Mucosa of descending colon (tissue), 3 donors: ENCODE data around the gene RDX. TPM values are rescaled to one million over a fixed set of nuclear protein-coding genes. Genes with fewer than 3 reads are reported as not detected.

Experiments
- ATAC-seq: fragments of 200-7000 bp; cut with Tn5 transposase; one replicate; pipeline ENCODE4 v1.9.1; 2020; ENCODE audit warnings: mild to moderate bottlenecking, moderate library complexity
- DNase-seq, 3 donors: peaks; one replicate each; pipeline ENCODE4 v3.0.0-alpha.2; 2020
- H3K36me3 ChIP-seq: fragments of 200-600 bp; one replicate; pipeline ENCODE4 v1.8.0; 2021; ENCODE audit warnings: low read depth, mild to moderate bottlenecking
- H3K4me1 ChIP-seq: fragments of 200-600 bp; one replicate; pipeline ENCODE4 v1.8.0; 2021; ENCODE audit warnings: low read depth, mild to moderate bottlenecking
- H3K4me3 ChIP-seq: fragments of 200-600 bp; one replicate; pipeline ENCODE4 v1.8.0; 2021; ENCODE audit warnings: mild to moderate bottlenecking
- H3K9me3 ChIP-seq: fragments of 200-600 bp; one replicate; pipeline ENCODE4 v1.8.0; 2021; ENCODE audit warnings: mild to moderate bottlenecking
- CTCF ChIP-seq: fragments of 200-600 bp; IDR thresholded peaks from one replicate; pipeline ENCODE4 v1.8.0; 2022; ENCODE audit warnings: antibody characterized with exemption, mild to moderate bottlenecking
- intact Hi-C, 2 donors: fragments of 100-400 bp; cut with DNase I in 1 of 2; cut with micrococcal nuclease in 1 of 2; formaldehyde crosslinking; loops; one replicate each; pipeline versions ENCODE4 v1.11.0 to v1.11.1; 2022; cut with DNase I, micrococcal nuclease
- total RNA-seq, 3 donors: library from RNA; stranded (reverse); fragmentation: NEBNext Ultra II Directional in 2 of 3; extraction: Animal tissue kit (Norgen Biotek cat#: 25700) in 2 of 3; gene quantifications; one replicate each; pipeline versions ENCODE4 v1.2.1 to v1.2.4, GENCODE V29; 2021 to 2023
- donor health status: DM: no; HTN: no; CAD: no; lungs with moderate emphysema.
- donor health status: DM: no; HTN: no; CAD: no.
- donor health status: DM: no; HTN: yes; CAD: no.

The RDX gene
- total RNA-seq, 3 donors from 2014 or later: 26.7 to 83.7 (median 26.8) TPM

- TF ChIP-seq CTCF: no peak
- H3K36me3 ChIP-seq: no peaks in the 10 kb centered on the region
- ATAC-seq (no peak), DNase-seq (no peak)
- no peaks in the 10 kb centered on the region for H3K9me3 ChIP-seq
- no peaks in the 10 kb centered on the region for H3K4me1 ChIP-seq
- intact Hi-C loops: no loop called here
- no peak overlapping the region for H3K4me3 ChIP-seq
Measured at GRCh38 chr11:110261195-110262071, 35.0 kb downstream of the RDX start.

GRCh38 chr11:110253525-110253924 lies 42.9 kb downstream of the RDX start:
- no peak for TF ChIP-seq CTCF

GRCh38 chr11:110251836-110252235 lies 44.6 kb downstream of the RDX start:
- Histone ChIP-seq H3K4me1 (no peaks in the 10 kb centered on the region), H3K4me3 (no peak overlapping the region), H3K36me3 (no peaks in the 10 kb centered on the region), H3K9me3 (no peaks in the 10 kb centered on the region)
- no peak for TF ChIP-seq CTCF
- ATAC-seq: no peak
- DNase-seq: no peak
- intact Hi-C loops: no loop called here

More at GRCh38 chr11:110253525-110253924, 42.9 kb downstream of the RDX start:
- ATAC-seq: no peak
- Histone ChIP-seq H3K4me3 (no peak overlapping the region), H3K36me3 (no peaks in the 10 kb centered on the region), H3K4me1 (no peaks in the 10 kb centered on the region), H3K9me3 (no peaks in the 10 kb centered on the region)
- no peak for DNase-seq
- intact Hi-C loops: no loop called here

GRCh38 chr11:110250168-110250567 lies 46.2 kb downstream of the RDX start:
- ATAC-seq: no peak
- no peak for DNase-seq

GRCh38 chr11:110249766-110250165 lies 46.6 kb downstream of the RDX start:
- Histone ChIP-seq H3K36me3 (no peaks in the 10 kb centered on the region), H3K4me1 (no peaks in the 10 kb centered on the region), H3K9me3 (no peaks in the 10 kb centered on the region), H3K4me3 (no peak overlapping the region)
- DNase-seq (no peak), ATAC-seq (no peak)
- no peak for TF ChIP-seq CTCF
- intact Hi-C loops: no loop called here

More at GRCh38 chr11:110250168-110250567, 46.2 kb downstream of the RDX start:
- intact Hi-C loops: no loop called here
- H3K9me3 ChIP-seq: no peaks in the 10 kb centered on the region
- no peak overlapping the region for H3K4me3 ChIP-seq
- no peaks in the 10 kb centered on the region for H3K4me1 ChIP-seq
- no peaks in the 10 kb centered on the region for H3K36me3 ChIP-seq
- TF ChIP-seq CTCF: no peak
